ENCODE data around the gene LAYN. TPM values are rescaled to one million over a fixed set of nuclear protein-coding genes. Genes with fewer than 3 reads are reported as not detected.

Gene LAYN
- 46.4 and 52.0 TPM in 2 replicates for total RNA-seq

GRCh38 chr11:111540114-111540936 lies at the start of gene LAYN:
TSS of gene LAYN (plus strand) at chr11:111540720. CDS start at chr11:111540844, 124 bp downstream.

GRCh38 chr11:111512296-111513239 lies 28.0 kb upstream of the LAYN start, which contains the start of gene BTG4:
TSS of gene BTG4 (minus strand) at chr11:111512386. CDS start at chr11:111498776, 13,610 bp downstream.

GRCh38 chr11:111514216-111515031 lies 26.1 kb upstream of the LAYN start, which contains the start of gene HOATZ:
TSS of gene HOATZ (plus strand) at chr11:111514778. CDS start at chr11:111514785, 7 bp downstream.

GRCh38 chr11:111601979-111602864 lies 61.7 kb downstream of the LAYN start, which contains the start of gene SIK2:
TSS of gene SIK2 (plus strand) at chr11:111602449. CDS start at chr11:111602564, 115 bp downstream.

Other genes with a start within 250 kb of the LAYN start
- 0.17 and 0.45 TPM in 2 replicates for gene POU2AF3, start 242.2 kb upstream of the LAYN start, total RNA-seq
- not detected in 2 replicates for gene POU2AF1, start 161.4 kb upstream of the LAYN start, total RNA-seq
- 0.15 and 0.17 TPM in 2 replicates for gene BTG4, start 28.3 kb upstream of the LAYN start, total RNA-seq
- 0.50 TPM in 1 of 2 replicates, not detected in the other for gene HOATZ, start 25.9 kb upstream of the LAYN start, total RNA-seq
- gene SIK2, start 61.7 kb downstream of the LAYN start, total RNA-seq: 8.3 and 9.1 TPM in 2 replicates
- 37.0 and 39.8 TPM in 2 replicates for gene PPP2R1B, start 225.7 kb downstream of the LAYN start, total RNA-seq